Hepatocyte (in vitro differentiated cells): ENCODE data around the gene ARL10. TPM values are rescaled to one million over a fixed set of nuclear protein-coding genes. Genes with fewer than 3 reads are reported as not detected.

Source experiments
- DNase-seq: peaks from one replicate; pipeline ENCODE4 v3.0.0-alpha.2; 2016; ENCODE audit warnings: low spot score
- H2AFZ ChIP-seq: fragments of 200-600 bp; sonication (generic); 2 replicates; pipeline ENCODE4 v1.6.0; 2016; ENCODE audit warnings: antibody characterized with exemption, mild to moderate bottlenecking
- H3K27ac ChIP-seq: fragments of 200-600 bp; sonication (generic); 2 replicates; pipeline ENCODE4 v1.5.1; 2016; ENCODE audit warnings: mild to moderate bottlenecking
- H3K27me3 ChIP-seq: fragments of 200-600 bp; sonication (generic); 2 replicates; pipeline ENCODE4 v1.6.1; 2016
- H3K36me3 ChIP-seq: fragments of 200-600 bp; sonication (generic); replicated peaks from 2 replicates; pipeline ENCODE4 v1.5.1; 2016; ENCODE audit warnings: low read depth; ENCODE audit not compliant: insufficient read depth
- H3K4me1 ChIP-seq: fragments of 200-600 bp; sonication (generic); 2 replicates; pipeline ENCODE4 v1.5.1; 2016; ENCODE audit warnings: mild to moderate bottlenecking, moderate library complexity; ENCODE audit not compliant: insufficient read depth
- H3K4me2 ChIP-seq: fragments of 200-600 bp; sonication (generic); 2 replicates; pipeline ENCODE4 v1.6.0; 2016
- H3K4me3 ChIP-seq: fragments of 200-600 bp; sonication (generic); 2 replicates; pipeline ENCODE4 v1.5.1; 2016; ENCODE audit warnings: mild to moderate bottlenecking
- H3K79me2 ChIP-seq: fragments of 200-600 bp; sonication (generic); 2 replicates; pipeline ENCODE4 v1.6.0; 2017; ENCODE audit warnings: mild to moderate bottlenecking
- H3K9me2 ChIP-seq: fragments of 200-600 bp; sonication (generic); replicated peaks from 2 replicates; pipeline ENCODE4 v1.6.0; 2017; ENCODE audit warnings: mild to moderate bottlenecking; ENCODE audit not compliant: insufficient read depth
- H3K9me3 ChIP-seq: fragments of 200-600 bp; sonication (generic); 2 replicates; pipeline ENCODE4 v1.5.1; 2016; ENCODE audit warnings: low read depth, mild to moderate bottlenecking
- H4K20me1 ChIP-seq: fragments of 200-600 bp; sonication (generic); 2 replicates; pipeline ENCODE4 v1.6.0; 2016; ENCODE audit warnings: mild to moderate bottlenecking; ENCODE audit not compliant: insufficient read depth, poor library complexity, severe bottlenecking
- EZH2 ChIP-seq: fragments of 200-600 bp; sonication (generic); IDR thresholded peaks from 2 replicates; pipeline ENCODE4 v1.6.1; 2016; ENCODE audit warnings: antibody characterized with exemption, mild to moderate bottlenecking, borderline replicate concordance
- EZH2phosphoT487 ChIP-seq: fragments of 200-600 bp; sonication (generic); IDR thresholded peaks from one replicate; pipeline ENCODE4 v1.6.1; 2018; ENCODE audit warnings: antibody characterized with exemption, mild to moderate bottlenecking, low read depth, moderate library complexity; ENCODE audit not compliant: unreplicated experiment, severe bottlenecking
- WGBS: methylation state at CpG from one replicate; pipeline ENCODE4 v1.1.6; 2016; ENCODE audit warnings: low lambda C conversion rate; ENCODE audit errors: missing lambda C conversion rate; 5-methylcytosine and 5-hydroxymethylcytosine counted together
- polyA plus RNA-seq: library from polyadenylated mRNA; unstranded; fragments of >200 nt; fragmentation: Nextera tagmentation; extraction: Ambion mirVana; gene quantifications from 2 replicates; pipeline ENCODE4 v1.2.1, GENCODE V29; 2016
- total RNA-seq: library from RNA; depleted of rRNA; stranded (reverse); fragments of >200 nt; gene quantifications from 2 replicates; pipeline ENCODE4 v1.2.3, GENCODE V29; 2014
- TF ChIP-seq, protein P1 (sequence below): fragments of 200-600 bp; sonication (generic); IDR thresholded peaks from 2 replicates; pipeline ENCODE4 v1.5.1; 2016; ENCODE audit warnings: antibody characterized with exemption, mild to moderate bottlenecking; ENCODE audit not compliant: poor library complexity

Gene ARL10
- total and polyA plus RNA-seq, 2 experiments from 2014 or later: 4.4 to 6.7 TPM

DNA sequence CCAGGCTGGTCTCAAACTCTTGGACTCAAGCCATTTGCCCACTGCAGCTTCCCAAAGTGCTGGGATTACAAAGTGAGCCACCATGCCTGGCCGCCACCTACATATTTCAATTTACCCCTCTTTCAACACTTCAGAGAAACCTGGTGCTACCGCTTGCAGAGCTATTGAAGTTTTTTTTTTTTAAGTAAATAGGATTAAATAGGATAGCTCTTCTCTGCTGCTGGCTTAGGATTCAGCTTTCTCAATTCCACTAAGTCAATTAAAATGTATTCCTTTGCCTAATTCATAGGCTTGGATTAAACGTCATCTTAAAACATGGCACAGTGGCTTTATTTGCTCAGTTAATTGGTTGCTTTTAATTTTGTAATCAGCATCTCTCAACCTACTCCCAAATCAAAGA, 44.7 kb upstream of the ARL10 start:
- H3K9me3 ChIP-seq: no peaks in the 10 kb centered on the region
- H3K79me2 ChIP-seq: no peaks in the 10 kb centered on the region
- H3K9me2 ChIP-seq: no peaks in the 10 kb centered on the region
- no peak overlapping the region for H3K4me2 ChIP-seq
- DNase-seq: no peak
- TF ChIP-seq EZH2: no peak
- TF ChIP-seq, protein P1, sequence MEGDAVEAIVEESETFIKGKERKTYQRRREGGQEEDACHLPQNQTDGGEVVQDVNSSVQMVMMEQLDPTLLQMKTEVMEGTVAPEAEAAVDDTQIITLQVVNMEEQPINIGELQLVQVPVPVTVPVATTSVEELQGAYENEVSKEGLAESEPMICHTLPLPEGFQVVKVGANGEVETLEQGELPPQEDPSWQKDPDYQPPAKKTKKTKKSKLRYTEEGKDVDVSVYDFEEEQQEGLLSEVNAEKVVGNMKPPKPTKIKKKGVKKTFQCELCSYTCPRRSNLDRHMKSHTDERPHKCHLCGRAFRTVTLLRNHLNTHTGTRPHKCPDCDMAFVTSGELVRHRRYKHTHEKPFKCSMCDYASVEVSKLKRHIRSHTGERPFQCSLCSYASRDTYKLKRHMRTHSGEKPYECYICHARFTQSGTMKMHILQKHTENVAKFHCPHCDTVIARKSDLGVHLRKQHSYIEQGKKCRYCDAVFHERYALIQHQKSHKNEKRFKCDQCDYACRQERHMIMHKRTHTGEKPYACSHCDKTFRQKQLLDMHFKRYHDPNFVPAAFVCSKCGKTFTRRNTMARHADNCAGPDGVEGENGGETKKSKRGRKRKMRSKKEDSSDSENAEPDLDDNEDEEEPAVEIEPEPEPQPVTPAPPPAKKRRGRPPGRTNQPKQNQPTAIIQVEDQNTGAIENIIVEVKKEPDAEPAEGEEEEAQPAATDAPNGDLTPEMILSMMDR: no peak
- TF ChIP-seq EZH2phosphoT487: no peak
- no peaks in the 10 kb centered on the region for H3K36me3 ChIP-seq
- no peaks in the 10 kb centered on the region for H4K20me1 ChIP-seq
- WGBS: 91% methylated on average over 3 of the region's 3 CpGs
- no peak overlapping the region for H3K27ac ChIP-seq
- H2AFZ ChIP-seq: no peak overlapping the region
- no peak overlapping the region for H3K4me3 ChIP-seq
- H3K27me3 ChIP-seq: no peaks in the 10 kb centered on the region
- no peaks in the 10 kb centered on the region for H3K4me1 ChIP-seq

DNA sequence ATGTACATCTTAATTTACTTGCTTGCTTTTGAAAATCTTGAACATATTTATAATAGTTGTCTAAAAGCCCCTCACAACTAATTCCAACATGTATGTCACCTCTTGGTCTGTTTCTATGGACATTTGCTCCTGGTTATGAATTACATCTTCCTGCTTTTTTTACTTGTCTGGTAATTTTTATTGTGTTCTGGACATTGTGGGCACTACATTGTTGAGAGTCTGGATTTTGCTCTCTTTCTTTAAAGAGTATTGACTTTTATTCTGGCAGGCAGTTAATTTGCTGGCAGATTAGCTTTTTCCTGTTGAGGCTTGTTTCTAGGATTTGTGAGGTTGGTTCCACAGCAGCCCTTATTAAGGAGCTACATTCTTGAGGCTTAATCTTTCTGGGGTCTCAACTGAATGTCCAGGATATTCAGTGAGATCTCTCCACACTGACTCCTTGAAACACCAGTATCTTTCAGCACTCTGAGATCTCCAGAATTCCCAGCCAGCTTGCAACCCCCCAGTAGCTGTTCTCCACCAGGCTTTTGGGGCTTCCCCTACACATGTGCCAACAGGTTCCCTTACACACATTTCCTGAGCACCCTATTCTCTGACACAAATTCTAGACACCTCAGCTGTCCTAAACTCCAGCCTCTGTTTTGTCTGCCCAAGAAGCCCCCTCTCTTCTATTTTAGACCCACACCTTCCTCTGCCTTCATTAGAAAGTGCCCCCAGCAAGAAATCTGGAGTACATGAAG, 31.1 kb upstream of the ARL10 start:
- no peak overlapping the region for H2AFZ ChIP-seq
- H3K36me3 ChIP-seq: no peaks in the 10 kb centered on the region
- no peaks in the 10 kb centered on the region for H3K9me3 ChIP-seq
- no peaks in the 10 kb centered on the region for H3K9me2 ChIP-seq
- no peaks in the 10 kb centered on the region for H4K20me1 ChIP-seq
- no peak for DNase-seq
- H3K27me3 ChIP-seq: no peaks in the 10 kb centered on the region
- no peak overlapping the region for H3K4me3 ChIP-seq
- H3K27ac ChIP-seq: no peak overlapping the region
- H3K4me2 ChIP-seq: no peak overlapping the region
- TF ChIP-seq, protein P1: no peak
- TF ChIP-seq EZH2phosphoT487: no peak
- no peak for TF ChIP-seq EZH2
- no peaks in the 10 kb centered on the region for H3K4me1 ChIP-seq
- H3K79me2 ChIP-seq: no peaks in the 10 kb centered on the region

DNA sequence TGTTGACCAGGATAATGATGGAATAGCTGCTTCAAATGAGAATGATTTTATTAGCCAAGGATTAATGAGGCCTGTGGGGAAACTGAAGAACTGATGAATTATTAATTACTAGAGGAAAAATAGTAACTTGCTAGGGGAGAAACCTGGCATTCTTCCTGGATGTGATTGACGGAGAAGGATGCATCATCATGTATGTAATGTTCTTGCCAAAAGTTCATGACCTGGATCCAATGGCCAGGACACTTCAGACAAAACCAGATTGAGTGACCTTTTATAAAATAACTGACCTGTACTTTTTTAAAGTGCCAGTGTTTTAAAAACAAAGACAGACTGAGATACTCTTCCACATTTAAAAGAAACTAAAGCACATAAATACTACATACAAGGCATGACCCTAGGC, 27.4 kb upstream of the ARL10 start:
- Histone ChIP-seq H3K4me3 (no peak overlapping the region), H3K27ac (no peak overlapping the region), H3K9me2 (no peaks in the 10 kb centered on the region), H2AFZ (no peak overlapping the region), H3K9me3 (no peaks in the 10 kb centered on the region), H3K27me3 (no peaks in the 10 kb centered on the region), H3K79me2 (no peaks in the 10 kb centered on the region), H3K4me2 (no peak overlapping the region), H3K36me3 (no peaks in the 10 kb centered on the region), H3K4me1 (no peaks in the 10 kb centered on the region), H4K20me1 (no peaks in the 10 kb centered on the region)
- TF ChIP-seq EZH2 (no peak), EZH2phosphoT487 (no peak)
- TF ChIP-seq, protein P1: no peak
- 95% methylated on average over 1 of the region's 1 CpG for WGBS
- DNase-seq: no peak
